ENCODE measurements around the gene EWSR1.

Gene EWSR1

DNA sequence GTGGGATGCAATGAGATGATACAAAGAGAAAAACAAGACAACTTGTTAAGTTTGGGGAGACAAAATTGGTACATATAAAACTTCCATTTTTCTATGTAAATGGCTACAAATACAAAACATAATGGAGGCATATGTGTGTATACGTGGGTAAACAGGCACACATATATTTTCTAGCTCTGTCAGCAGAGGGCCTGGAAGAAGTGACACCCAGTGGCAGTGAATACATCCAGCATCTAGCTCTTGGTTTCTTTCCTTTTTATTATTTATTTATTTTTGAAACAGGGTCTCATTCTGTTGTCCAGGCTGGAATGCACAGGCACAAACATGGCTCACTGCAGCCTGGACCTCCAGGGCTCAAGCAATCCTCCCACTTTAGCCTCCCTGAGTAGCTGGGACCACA lies 52.5 kb downstream of the EWSR1 start:
- DNase-seq: no peak

DNA sequence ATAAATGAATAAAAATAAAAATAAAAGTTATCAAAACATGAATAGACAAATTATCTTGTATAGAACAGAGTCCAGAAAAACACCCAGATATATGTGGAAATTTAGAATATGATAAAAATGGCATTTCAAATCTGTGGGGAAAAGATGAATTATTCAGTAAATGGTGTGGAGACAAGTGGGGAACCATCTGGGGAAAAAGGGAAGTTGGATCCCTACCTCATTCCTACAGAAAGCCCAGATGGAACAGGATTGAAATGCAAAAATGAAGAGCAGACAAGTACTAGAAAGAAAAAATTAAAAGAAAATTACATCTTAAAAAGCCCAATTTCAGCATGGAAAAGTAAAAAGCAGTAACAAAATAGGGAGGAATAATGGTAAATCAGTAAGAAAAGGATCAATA lies 55.6 kb downstream of the EWSR1 start:
- DNase-seq: no peak

DNA sequence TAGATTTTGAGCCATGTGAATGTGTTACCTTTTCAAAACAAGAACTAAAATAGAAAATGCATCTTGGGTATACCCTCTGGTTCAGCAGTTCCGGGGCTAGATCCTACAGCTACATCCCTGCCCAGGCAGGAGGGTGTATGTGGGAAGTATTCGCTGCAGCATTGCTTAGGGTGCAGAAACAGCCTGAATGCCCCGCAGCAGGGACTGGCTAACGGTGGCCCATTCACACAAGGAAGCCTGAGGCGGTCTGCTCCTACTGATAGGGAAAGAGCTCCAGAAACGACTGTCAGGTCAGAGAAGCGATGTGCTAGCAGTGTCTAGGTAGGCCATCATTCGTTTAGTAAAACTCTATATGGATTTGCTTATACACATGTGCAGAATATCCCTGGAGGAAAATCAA lies 57.3 kb downstream of the EWSR1 start:
- DNase-seq: no peak

DNA sequence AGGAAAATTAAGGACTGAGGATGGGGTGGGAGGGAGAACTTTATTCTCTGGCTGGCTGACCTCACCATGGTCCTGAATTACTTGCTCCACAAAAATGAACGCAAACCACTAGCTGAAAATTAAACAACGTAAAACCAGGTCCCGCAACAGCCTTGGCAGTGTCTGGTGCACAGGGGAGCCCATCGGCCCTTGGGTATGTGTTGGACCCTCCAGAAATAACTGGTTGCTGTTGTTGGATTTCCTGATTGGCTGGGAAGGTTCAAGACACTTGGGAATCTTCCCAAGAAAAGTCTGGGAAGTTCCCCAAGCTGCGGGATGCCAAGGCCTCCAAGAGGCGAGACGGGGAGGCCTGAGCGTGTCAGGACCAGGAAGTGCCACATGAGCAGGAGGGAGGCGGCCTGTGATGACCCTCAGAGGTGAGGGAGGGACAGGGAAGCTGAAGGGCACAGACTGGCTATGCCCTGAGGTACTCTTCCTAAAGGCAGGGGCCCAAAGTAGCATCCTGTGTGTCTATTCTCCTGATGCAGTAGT lies 57.8 kb downstream of the EWSR1 start:
- DNase-seq: no peak

DNA sequence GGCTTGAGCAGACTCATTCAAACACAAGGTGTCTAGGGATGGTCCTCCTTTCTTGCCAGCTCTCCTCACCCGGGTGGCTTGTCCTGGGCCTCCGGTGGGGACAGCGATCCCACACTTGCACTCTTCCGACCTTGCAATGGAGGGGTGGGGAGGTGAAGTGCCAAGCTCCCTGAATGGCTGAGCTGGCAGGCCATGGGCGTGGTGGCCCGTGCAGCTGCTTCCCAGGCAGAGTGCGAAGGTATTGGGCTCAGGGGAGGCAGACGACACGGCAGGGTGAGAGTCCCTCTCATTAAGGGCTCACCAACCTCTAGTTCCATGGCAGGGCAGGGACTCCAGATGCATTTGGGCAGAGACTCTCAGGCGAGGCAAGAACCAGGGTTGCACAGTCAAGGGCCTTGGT lies 58.4 kb downstream of the EWSR1 start:
- no peak for DNase-seq

GRCh38 chr22:29327089-29327764 lies 59.2 kb downstream of the EWSR1 start:
- no peak for DNase-seq

DNA sequence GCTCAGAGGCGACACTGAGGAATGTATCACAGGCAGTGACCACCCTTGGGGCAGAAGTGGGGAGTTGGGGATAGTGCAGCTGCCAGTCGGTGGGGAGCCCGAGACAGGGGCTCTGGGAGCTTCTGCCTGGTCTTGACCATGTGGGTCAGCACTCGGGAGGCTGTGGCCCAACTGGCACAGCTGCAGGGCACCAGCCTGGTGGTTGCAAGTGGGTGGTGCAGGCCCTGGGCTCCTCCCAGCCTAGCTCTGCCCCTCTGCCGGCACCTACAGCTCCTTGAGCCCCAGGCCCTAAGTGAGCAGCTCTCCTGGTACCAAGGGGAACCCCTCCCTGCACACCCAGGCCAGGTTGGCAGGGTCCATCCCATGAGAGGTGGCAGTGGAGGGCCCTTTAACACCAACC lies 60.0 kb downstream of the EWSR1 start:
- DNase-seq: no peak

DNA sequence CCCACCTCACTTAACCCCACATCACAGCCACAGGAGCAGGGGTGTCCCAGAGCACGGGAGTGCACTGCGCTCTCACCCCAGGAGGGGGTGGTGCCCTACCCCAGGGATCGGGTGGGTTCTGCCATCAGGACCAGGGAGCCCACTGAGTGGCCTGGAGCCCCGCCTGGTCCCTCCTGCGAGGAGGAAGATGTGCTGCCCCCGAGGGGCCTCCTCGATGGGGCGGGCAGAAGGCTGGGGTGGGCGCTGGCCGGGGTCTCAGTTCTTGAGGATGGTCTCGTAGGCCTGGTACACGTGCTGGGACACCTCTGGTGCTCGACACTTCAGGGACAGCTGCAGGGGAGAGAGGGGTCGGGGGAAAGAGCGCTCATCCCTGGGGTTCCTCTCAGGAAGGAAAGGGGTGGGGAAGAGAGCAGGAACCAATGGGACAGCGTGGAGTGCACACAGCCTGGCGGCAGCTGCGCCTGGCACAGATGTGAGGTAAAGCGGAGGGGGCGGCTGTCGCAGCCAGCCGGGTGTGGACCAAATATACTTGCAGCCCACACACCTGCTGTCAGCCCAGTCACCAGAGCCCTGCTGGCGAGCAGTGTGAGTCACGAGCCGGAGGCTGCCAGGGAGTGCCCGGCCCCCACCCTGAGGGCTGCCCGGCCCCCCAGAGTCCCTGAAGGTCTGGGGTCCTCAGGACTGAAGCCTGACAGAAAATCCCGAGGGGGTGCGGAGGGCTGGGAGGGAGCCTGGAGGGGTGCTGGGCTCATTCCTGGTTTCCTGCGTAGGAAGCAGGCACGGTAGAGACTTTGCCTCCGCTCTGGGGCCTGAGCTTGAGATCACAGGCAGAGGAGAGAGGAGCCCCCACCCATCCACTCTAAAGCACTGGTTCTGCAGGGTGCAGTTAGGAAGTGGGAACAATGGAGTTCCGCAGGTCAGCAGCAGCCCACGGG lies 60.8 kb downstream of the EWSR1 start:
- no peak for DNase-seq

DNA sequence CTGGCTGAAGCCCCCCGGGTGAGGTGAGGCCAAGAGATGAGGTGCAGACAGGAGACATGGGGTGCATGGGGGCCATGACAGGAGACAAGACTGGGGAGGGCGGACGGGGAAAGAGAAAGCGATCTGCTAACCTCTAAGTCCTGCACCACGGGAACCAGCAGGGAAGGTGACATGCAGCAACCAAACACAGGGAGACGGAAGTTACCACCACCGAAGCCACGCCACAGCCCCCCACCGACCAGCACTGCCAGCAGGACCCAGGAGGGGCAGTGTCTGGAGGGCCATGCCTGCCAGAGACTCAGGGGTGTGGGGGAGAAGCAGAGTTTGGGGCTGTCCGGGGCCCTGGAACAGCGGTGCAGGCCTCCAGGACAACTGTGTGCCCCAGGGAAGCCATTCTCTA lies 61.5 kb downstream of the EWSR1 start:
- DNase-seq: no peak

GRCh38 chr22:29330291-29330690 lies 62.2 kb downstream of the EWSR1 start:
- no peak for DNase-seq

DNA sequence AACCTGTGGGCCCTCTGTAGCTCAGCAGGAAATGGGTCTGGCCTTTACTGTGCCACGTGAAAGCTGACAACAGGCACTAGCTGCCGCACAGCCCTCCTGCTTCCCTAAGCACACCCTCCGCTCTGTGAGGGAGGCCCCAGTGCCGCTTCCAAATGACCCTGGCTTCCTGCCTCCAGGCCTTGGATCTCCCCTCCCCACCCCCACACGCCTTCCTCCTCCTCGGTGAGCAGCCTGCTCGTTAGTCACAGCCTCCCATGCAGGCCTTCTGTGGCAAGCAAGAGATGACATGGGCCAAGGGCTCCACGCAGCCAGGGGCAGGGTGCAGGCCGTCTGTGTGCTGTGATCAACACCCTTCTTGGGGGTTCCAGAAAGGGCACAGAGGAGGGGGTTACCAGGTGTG lies 62.7 kb downstream of the EWSR1 start:
- peak; percentile 26 for DNase-seq

GRCh38 chr22:29331213-29331612 lies 63.1 kb downstream of the EWSR1 start:
- no peak for DNase-seq

GRCh38 chr22:29331658-29332300 lies 63.7 kb downstream of the EWSR1 start:
- DNase-seq: no peak

DNA sequence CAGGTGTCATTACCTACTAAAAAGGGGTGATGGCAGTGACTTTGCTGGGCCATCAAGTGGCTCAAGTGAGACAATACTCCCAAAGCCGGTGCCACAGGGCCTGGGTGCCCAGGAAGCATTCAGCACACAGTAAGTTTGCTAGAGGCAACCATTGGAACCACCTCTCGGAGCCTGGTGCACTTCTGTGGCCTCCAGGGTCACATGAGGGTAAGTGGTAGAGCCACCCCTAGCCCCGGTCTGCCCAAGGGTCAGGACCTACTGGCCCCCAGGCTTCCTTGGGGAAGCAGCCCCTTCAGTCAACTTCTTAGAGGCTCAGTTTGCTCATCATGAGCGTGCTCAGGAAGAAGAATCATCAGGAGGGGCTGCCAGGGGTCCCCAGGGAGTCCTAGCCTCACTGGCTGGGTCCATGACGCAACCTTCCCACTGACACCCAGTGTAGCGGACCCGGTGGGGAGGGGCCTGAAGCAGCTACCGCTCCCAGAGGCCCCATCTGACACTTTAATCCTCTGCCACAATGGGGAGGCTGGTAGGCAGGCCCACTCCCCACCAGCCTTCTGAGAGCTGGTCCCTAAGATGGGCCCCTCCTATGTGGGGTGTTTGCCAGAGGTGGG lies 64.9 kb downstream of the EWSR1 start:
- no peak for DNase-seq

GRCh38 chr22:29334148-29334547 lies 66.1 kb downstream of the EWSR1 start:
- DNase-seq: no peak

DNA sequence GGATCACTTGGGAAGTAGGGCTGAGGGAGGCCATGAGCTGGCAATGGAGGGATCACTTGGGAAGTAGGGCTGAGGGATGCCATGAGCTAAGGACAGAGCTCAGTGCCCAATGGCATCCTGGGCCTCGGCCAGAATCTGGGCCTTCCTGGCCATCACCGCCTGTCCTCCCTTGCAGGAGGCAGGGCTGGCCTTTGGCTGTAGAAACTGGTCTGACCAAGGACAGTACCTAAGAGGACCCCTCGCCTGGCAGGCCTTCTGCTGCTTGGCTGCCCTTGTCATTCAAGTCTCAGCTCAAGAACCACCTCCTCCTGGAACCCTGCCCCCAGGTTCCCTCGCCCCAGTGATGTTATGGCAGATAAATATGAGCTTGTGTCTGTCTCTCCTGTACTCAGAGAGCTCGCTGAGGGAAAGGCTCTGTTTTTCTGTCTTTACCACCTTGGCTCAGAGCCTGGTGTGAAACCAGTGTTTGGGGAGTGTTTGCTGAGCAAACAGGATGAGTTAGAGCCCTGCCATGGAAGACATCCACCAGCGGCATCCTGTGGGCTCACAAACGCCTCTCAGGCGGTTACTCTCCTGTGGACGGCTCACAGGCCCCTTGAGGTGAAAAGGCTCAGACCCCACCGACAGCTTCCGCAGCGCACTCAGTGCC lies 66.8 kb downstream of the EWSR1 start:
- DNase-seq: no peak

GRCh38 chr22:29335656-29336055 lies 67.6 kb downstream of the EWSR1 start:
- no peak for DNase-seq

- no peak for DNase-seq
Observed at GRCh38 chr22:29336751-29337490, 68.9 kb downstream of the EWSR1 start.

DNA sequence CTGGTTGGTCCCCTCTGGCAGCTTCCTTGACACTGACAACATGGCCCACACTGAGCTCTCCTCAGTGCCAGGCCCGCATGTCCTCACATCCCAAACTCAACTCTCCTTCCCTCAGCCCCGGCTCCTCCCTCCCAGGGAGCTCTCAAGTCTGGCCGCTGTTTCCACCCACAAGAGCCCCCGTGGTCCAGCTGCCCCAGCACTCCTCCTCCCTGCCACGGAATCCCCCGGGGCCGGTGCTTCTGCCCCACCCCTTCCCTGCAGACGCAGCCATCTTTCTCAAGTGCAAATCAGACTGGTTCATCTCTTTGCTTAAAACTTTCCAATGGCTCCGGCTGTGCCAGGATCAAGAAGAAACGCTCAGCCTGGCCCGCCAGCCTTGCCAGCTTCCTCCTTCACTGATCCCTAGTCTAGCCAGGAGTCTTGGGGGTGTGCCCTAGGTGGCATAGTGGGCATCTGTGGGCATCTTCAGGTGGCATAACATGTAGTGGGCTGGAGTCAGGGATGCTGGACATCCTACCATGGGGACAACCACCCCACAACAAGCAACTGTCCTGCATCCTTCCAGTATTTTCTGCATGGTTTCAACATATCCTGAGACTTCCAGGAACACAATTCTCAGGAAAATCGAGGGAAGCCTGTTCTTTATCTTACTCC lies 69.7 kb downstream of the EWSR1 start:
- no peak for DNase-seq

GRCh38 chr22:29338398-29338797 lies 70.3 kb downstream of the EWSR1 start:
- no peak for DNase-seq
